ENCODE results near the gene KRT33B. TPM values are rescaled to one million over a fixed set of nuclear protein-coding genes. Genes with fewer than 3 reads are reported as not detected.

KRT33B gene
- polyA plus RNA-seq, 1 donor (not counting 4 experiments of a cell fraction or from before 2014, with no cell fraction given), result 0.21 TPM

DNA sequence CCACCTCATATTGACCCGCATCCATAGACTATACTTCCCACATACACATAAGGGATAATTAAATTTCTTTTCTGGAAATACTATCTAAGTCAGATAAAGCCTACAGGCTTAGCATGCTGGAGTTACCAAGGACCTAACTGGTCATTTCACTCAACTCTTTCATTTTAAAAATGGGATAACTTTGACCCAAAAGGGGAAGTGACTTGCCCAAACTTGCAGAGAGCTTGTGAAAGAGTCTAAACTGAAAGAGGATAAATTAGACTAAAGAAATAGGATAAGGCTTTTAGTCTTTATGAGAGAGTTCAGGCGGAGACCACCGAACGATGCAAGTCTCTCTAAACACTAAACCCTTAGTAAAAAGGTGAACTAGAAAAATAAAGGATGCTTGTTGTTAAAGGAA, 15.1 kb downstream of the KRT33B start:
- Histone ChIP-seq H3K4me1 (ENCODE audit: control insufficient read depth, extremely low read depth, insufficient read depth, low read length) (peaks cover 21% of the 10 kb centered on the region), H3K9me3 (ENCODE audit: control insufficient read depth, low read depth, low read length) (no peaks in the 10 kb centered on the region), H4K20me1 (ENCODE audit: control insufficient read depth, extremely low read depth, insufficient read depth, low read length) (no peaks in the 10 kb centered on the region), H3K4me3 (ENCODE audit: control insufficient read depth in 2 of 3, extremely low read depth in 1 of 3, insufficient read depth in 2 of 3, low read depth in 1 of 3, low read length in 3 of 3) (no peak overlapping the region), H3K4me2 (ENCODE audit: control insufficient read depth, extremely low read depth, insufficient read depth, low read depth, low read length) (no peak overlapping the region), H3K27me3 (ENCODE audit: control insufficient read depth, extremely low read depth, insufficient read depth, low read length) (no peaks in the 10 kb centered on the region), H3K27ac (ENCODE audit: control insufficient read depth, insufficient read depth, low read length) (no peak overlapping the region), H3K79me2 (ENCODE audit: control insufficient read depth, insufficient read depth, low read length) (no peaks in the 10 kb centered on the region), H3K9ac (ENCODE audit: control insufficient read depth, extremely low read depth, insufficient read depth, low read length) (no peak overlapping the region), H3K36me3 (ENCODE audit: control insufficient read depth in 2 of 2, extremely low read depth in 1 of 2, insufficient read depth in 2 of 2, low read length in 2 of 2) (no peaks in the 10 kb centered on the region), H3K9me1 (ENCODE audit: control insufficient read depth, extremely low read depth, insufficient read depth, low read length) (no peaks in the 10 kb centered on the region), H2AFZ (ENCODE audit: control insufficient read depth, low read length) (no peak overlapping the region)
- no peak for FAIRE-seq
- no peak for DNase-seq (ENCODE audit: low read depth, low spot score)
- dilution Hi-C loops (cut with MboI; ENCODE audit: extremely low pct_ligation_motif_present, low sequenced_read_pairs), result no loop called here
- TF ChIP-seq EZH2 (IDR thresholded peaks at IDR 0.05; ENCODE audit: low read length) (no peak), CTCF (optimal IDR thresholded peaks at IDR 0.05 in 1 of 3, IDR thresholded peaks at IDR 0.05 in 1 of 3, conservative IDR thresholded peaks at IDR 0.05 in 1 of 3; ENCODE audit: extremely low read depth in 1 of 3, insufficient read depth in 2 of 3, low read length in 3 of 3) (no peak)

GRCh38 chr17:41352597-41353366, 16.8 kb downstream of the KRT33B start:
- DNase-seq (ENCODE audit: low read depth, low spot score) (no peak), FAIRE-seq (peak; percentile 72)
- peak overlapping the region; percentile 29 for H3K4me2 ChIP-seq (ENCODE audit: control insufficient read depth, extremely low read depth, insufficient read depth, low read depth, low read length)
- H3K4me3 ChIP-seq (ENCODE audit: control insufficient read depth in 2 of 3, extremely low read depth in 1 of 3, insufficient read depth in 2 of 3, low read depth in 1 of 3, low read length in 3 of 3), result no peak overlapping the region
- no peaks in the 10 kb centered on the region for H3K27me3 ChIP-seq (ENCODE audit: control insufficient read depth, extremely low read depth, insufficient read depth, low read length)
- H3K9ac ChIP-seq (ENCODE audit: control insufficient read depth, extremely low read depth, insufficient read depth, low read length), result no peak overlapping the region
- no peak overlapping the region for H2AFZ ChIP-seq (ENCODE audit: control insufficient read depth, low read length)
- TF ChIP-seq CTCF (optimal IDR thresholded peaks at IDR 0.05 in 1 of 3, IDR thresholded peaks at IDR 0.05 in 1 of 3, conservative IDR thresholded peaks at IDR 0.05 in 1 of 3; ENCODE audit: extremely low read depth in 1 of 3, insufficient read depth in 2 of 3, low read length in 3 of 3), result no peak
- no peak for TF ChIP-seq EZH2 (IDR thresholded peaks at IDR 0.05; ENCODE audit: low read length)
- no peaks in the 10 kb centered on the region for H3K9me1 ChIP-seq (ENCODE audit: control insufficient read depth, extremely low read depth, insufficient read depth, low read length)
- H3K9me3 ChIP-seq (ENCODE audit: control insufficient read depth, low read depth, low read length), result no peaks in the 10 kb centered on the region
- no peaks in the 10 kb centered on the region for H3K79me2 ChIP-seq (ENCODE audit: control insufficient read depth, insufficient read depth, low read length)
- peaks cover 36% of the 10 kb centered on the region for H3K4me1 ChIP-seq (ENCODE audit: control insufficient read depth, extremely low read depth, insufficient read depth, low read length)
- no peak overlapping the region for H3K27ac ChIP-seq (ENCODE audit: control insufficient read depth, insufficient read depth, low read length)
- no peaks in the 10 kb centered on the region for H4K20me1 ChIP-seq (ENCODE audit: control insufficient read depth, extremely low read depth, insufficient read depth, low read length)
- dilution Hi-C loops (cut with MboI; ENCODE audit: extremely low pct_ligation_motif_present, low sequenced_read_pairs), result no loop called here
- H3K36me3 ChIP-seq (ENCODE audit: control insufficient read depth in 2 of 2, extremely low read depth in 1 of 2, insufficient read depth in 2 of 2, low read length in 2 of 2), result no peaks in the 10 kb centered on the region
